ENCODE data around the gene ZNF609.

DNA sequence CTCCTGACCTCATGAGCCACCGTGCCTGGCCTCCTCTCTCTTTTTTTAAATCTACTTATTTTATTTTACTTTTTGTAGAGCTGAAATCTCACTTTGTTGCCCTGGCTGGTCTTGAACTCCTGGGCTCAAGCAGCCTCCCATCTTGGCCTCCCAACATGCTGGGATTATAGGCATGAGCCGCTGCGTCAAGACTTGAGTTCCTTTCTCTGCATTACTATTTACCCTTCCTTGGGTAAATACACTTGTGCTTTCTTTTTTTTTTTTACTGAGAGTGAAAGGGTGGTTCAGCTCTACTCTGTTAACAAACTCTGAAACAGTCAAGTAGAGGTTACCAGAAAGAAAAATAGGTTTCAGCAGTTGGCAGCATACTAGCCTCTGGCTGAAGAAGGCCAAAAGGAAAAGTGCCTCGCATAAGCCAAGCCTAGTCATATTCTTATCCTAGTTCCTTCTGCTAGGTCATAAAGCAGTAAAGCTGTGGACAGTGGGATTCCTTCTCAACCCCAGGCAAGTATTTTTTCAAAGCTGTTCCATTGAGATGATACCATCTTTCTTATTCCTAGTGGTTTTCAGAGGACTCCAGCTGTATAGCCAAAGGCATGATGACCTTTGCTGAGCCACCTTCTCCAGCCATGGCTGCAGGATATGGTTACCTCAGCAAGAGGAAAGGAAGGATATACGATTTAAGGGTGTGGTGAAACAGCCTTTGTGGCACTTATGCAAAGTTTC, 179.9 kb downstream of the ZNF609 start:
- TF ChIP-seq, protein P1, sequence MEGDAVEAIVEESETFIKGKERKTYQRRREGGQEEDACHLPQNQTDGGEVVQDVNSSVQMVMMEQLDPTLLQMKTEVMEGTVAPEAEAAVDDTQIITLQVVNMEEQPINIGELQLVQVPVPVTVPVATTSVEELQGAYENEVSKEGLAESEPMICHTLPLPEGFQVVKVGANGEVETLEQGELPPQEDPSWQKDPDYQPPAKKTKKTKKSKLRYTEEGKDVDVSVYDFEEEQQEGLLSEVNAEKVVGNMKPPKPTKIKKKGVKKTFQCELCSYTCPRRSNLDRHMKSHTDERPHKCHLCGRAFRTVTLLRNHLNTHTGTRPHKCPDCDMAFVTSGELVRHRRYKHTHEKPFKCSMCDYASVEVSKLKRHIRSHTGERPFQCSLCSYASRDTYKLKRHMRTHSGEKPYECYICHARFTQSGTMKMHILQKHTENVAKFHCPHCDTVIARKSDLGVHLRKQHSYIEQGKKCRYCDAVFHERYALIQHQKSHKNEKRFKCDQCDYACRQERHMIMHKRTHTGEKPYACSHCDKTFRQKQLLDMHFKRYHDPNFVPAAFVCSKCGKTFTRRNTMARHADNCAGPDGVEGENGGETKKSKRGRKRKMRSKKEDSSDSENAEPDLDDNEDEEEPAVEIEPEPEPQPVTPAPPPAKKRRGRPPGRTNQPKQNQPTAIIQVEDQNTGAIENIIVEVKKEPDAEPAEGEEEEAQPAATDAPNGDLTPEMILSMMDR (conservative IDR thresholded peaks at IDR 0.05; ENCODE audit: low read depth, low read length) = no peak
- TF ChIP-seq EZH2phosphoT487 (IDR thresholded peaks at IDR 0.05; ENCODE audit: borderline replicate concordance, low read length) = no peak
